Hematopoietic multipotent progenitor cell treated with erythropoietin and hydrocortisone succinate and interleukin-3 and kit ligand, for 15 days (in vitro differentiated cells): Measurements from ENCODE around the gene ZFAND4.

Experiments
- DNase-seq: peaks from one replicate; pipeline ENCODE4 v3.0.0-alpha.2; 2015; ENCODE audit warnings: low spot score

Gene ZFAND4

GRCh38 chr10:45589868-45590267, 82.7 kb downstream of the ZFAND4 start:
- no peak for DNase-seq

DNA sequence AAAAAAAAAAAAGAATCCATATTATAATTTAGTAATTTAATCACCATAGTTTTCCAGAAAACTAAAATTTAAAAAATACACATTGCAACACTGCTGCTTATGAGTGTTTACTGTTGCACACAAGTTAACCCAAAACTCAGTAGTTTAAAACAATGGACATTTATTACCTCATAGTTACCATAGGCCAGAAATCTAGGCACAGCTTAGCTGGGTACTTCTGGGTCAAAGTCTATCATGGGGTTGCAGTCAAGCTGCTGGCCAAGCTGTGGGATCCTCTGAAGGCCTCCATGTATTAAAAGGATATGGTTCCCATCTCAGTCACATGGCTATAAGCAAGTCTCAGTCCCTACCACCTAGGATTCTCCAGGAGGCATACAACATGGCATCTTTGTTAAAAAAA, 83.6 kb downstream of the ZFAND4 start:
- no peak for DNase-seq

DNA sequence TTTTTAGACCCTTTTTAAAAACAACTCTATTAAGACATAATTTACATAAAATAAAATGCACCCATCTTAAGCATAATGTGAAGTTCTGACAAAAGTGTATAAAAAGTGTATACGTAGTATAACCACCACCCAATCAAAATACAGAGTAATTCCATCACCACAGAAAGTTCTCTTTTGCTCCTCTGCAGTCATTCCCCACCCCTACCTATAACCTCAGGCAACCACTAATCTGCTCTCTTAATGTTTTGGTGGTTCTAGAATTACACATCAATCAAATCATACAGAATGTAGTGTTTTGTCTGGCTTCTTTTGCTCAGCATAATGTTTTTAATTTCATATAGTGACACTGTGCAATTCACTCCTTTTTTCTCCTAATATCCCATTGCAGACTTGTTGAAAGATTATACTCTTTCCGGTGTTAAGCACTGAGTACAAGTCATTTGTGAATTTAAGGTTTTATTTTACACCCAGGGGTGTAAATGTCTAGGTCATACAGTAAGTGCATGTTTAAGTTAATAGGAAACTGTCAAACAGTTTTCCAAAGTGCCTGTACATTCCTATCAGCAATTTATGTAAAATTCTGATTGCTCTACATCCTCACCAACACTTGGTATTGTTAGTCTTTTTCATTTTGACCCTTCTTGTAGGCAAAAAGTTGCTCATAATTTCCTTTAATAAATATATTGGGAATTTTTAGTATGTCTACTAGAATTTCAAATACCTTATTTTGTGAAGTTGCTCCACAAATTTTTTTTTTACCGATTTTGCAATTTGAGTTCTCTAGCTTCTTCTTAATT, 86.3 kb downstream of the ZFAND4 start:
- no peak for DNase-seq

DNA sequence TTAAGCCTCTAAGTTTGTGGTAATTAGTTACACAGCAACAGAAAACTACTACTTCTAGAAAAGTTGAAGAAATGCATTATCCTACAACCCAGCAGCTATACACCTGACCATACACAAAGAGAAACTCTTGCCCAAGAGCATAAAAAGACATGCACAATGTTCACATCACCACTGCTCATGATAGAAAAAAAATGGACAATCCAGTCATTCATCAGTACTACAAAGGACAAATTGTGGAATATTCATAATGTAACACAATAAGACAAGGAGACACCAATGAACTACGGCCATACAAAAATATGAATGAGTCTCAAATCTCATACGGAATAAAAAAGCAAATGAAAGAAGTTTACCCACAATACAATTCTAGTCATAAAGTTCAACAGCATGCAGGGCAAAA, 87.4 kb downstream of the ZFAND4 start:
- no peak for DNase-seq

- no peak for DNase-seq
Observed at GRCh38 chr10:45582386-45582781, 90.2 kb downstream of the ZFAND4 start.

DNA sequence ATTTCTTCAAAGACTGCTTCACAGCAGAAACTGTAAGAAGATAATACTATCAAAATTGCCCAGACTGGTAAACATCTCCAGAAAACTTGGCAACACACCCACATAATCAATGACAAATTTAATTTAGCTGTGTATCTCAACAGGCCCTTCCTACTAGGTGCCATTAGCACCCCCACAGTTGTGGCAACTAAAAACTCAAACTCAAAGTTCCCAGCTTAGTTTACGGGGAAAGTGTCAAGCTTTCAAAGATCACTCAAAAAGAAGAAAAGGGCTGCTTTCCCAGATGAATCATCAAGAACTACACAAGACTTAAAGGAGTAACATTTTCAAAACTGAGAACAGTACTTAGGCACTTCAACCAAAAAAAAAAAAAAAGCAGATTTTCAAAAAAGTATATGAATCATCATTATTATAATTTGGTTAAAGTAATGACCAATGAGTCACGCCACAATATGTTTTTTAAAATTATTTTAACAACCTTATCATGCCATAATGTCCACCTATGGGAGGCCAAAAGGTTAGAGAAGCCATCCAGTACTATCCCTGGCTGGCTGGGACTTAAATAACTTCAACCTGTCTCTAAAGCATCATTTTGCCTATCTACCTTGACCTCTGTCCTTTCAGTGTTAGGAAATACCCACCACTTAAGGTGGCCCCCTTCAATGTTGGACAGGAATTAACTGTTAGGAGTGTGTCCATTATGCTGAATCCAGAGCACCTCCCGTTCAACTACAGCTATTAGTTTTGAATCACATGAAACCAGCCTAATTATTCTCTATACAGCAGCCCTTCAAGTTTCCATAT, 90.8 kb downstream of the ZFAND4 start:
- peak; percentile 93 for DNase-seq

- no peak for DNase-seq
Observed at GRCh38 chr10:45581216-45581549, 91.4 kb downstream of the ZFAND4 start.

GRCh38 chr10:45580371-45581215, 92.0 kb downstream of the ZFAND4 start:
- peak; percentile 68 for DNase-seq

GRCh38 chr10:45578384-45578971, 94.1 kb downstream of the ZFAND4 start:
- no peak for DNase-seq

DNA sequence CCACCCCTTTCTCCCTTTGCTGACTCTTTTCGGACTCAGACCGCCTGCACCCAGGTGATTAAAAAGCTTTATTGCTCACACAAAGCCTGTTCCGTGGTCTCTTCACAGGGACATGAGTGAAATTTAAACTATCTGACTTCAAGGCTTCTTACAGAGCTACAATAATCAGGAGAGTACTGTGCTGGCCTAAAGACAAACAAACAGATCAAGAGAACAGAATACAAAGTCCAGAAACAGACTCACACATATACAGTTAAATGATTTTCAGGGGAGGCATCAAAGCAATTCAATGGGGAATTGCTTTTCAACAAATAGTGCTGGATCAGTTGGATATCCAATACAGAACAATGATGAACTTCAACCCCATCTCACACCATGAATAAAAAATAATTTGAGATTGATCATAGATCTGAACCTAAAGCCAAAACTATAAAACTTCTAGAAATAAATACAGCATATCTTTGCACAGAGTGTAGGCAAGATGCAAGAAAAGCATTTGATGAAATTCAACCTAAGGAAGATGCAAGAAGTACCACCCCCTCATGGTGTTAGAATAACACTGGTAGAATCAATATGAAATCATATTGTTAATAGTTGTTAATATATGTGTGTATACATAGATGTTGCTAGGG, 96.5 kb downstream of the ZFAND4 start:
- no peak for DNase-seq

DNA sequence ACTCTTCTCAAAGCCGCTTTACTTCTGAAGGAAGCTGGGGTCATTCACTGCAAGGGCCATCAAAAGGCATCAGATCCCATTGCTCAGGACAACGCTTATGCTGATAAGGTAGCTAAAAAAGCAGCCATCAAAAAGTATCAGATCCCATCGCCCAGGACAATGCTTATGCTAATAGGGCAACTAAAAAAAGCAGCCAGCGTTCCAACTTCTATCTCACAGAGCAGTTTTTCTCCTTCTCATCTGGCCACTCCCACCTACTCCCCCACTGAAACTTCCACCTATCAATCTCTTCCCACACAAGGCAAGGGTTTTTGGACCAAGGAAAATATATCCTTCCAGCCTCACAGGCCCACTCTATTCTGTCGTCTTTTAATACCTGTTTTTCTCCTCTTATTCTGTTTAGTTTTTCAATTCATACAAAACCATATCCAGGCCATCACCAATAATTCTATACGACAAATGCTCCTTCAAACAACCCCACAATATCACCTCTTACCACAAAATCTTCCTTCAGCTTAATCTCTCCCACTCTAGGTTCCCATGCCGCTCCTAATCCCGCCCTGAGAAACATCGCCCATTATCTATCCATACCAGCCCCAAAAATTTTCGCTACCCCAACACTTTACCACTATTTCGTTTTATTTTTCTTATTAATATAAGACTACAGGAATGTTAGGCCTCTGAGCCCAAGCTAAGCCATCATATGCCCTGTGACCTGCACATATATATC, 97.4 kb downstream of the ZFAND4 start:
- peak; percentile 34 for DNase-seq

DNA sequence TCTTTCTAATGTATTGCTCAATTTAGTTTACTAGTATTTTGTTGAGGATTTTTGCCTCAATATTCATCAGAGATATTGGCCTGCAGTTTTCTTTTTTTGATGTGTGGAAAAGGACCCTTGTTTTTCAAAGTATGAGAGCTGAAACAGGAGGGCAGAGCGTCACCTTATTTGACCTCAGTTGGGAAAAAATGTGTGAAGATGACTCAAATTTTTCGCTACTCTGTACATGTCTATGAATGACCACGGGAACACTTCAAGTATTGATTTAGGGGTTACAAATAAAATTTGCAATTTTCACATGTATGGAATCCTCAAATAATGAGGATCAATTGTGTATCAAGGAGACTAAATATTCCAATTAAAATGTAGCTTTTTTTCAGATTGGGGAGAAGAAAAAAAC, 103.1 kb downstream of the ZFAND4 start:
- DNase-seq: no peak

- no peak for DNase-seq
Observed at GRCh38 chr10:45566415-45566814, 106.2 kb downstream of the ZFAND4 start.
